Measurements from ENCODE around the gene ILK.

ILK gene

DNA sequence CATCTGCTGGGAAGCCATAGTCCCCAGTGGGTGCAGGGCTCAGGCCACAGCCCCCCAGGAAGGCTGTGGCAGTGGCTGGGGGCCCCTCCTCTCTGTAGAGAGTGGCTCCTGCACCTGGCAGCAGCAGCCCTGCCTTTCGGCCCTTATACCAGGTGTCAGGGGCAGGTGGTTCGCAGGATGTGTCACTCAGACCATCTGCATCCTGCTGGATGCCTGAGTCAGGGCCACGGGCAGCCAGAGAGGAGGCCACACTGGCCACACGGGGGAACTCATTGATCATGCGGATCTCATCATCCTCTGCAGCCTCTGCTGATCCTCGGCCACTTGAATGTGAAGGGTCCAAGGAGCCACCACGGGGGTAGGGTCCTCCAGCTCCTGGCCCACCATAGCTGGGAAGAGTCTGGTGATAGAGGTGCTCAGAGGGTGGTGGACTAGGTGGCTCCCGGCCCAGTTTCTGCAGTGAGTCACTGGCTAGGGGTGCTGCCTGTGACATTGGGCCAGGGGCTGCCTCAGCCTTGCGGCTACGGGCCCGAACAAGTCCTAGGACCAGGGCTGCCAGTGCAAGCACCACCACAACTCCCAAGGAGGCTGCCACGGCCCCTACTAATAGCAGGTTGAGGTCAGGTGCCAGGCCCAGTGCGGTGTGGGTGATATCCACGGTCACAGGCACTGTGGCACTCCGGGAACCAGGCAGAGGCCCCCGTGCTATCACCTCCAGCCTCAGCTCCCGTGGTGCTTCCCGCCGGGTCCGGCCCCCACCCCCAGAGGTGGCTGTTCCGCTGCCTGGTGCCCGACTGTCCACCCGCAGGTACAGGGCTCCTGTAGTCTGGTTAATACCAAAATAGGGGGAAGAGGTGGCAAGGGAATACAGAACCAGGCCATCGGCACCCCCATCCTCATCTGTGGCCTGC is 18.9 kb downstream of the ILK start:
- DNase-seq: no peak

GRCh38 chr11:6623391-6624363 is 20.1 kb downstream of the ILK start:
- no peak for DNase-seq

- DNase-seq: no peak
Observed at GRCh38 chr11:6625156-6625831, 21.7 kb downstream of the ILK start.

- no peak for DNase-seq
Observed at GRCh38 chr11:6625832-6626420, 22.4 kb downstream of the ILK start.

DNA sequence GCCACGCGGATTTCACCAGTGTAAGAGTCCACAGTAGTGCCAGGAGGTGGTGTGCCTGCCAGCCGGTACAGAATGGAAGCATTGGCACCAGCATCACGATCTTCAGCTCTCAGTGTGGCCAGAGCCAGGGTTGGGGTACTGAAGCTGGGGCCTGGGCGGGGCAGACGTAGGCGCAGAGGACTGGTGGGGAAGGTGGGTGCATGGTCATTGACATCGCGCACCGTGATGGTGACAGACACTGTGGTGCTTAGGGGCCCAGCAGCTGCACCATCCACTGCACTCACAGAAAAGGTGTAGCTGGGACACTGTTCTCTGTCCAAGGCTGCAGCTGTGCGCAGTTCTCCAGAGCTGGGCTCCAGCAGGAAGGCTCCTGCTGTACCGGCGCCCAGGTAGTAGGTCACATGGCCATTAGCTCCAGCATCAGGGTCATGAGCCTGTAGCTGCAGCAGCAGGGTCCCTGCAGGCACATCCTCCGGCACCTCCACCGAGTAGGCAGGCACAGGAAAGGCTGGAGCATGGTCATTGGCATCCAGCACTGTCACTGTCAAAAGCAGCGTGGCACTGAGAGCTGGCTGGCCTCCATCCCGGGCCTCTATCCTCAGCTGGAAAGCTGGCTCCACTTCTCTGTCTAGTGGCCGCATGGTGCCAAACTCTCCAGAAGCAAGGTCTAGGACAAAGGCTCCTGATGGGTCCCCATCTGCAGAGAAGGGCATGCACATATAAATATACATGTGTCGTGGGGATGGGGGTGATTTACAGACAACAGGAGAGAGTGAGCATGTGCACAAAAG is 23.6 kb downstream of the ILK start:
- no peak for DNase-seq

- no peak for DNase-seq
Observed at GRCh38 chr11:6627762-6628241, 24.2 kb downstream of the ILK start.

GRCh38 chr11:6628526-6628925 is 25.0 kb downstream of the ILK start:
- DNase-seq: no peak

GRCh38 chr11:6629573-6629891 is 26.0 kb downstream of the ILK start:
- no peak for DNase-seq

DNA sequence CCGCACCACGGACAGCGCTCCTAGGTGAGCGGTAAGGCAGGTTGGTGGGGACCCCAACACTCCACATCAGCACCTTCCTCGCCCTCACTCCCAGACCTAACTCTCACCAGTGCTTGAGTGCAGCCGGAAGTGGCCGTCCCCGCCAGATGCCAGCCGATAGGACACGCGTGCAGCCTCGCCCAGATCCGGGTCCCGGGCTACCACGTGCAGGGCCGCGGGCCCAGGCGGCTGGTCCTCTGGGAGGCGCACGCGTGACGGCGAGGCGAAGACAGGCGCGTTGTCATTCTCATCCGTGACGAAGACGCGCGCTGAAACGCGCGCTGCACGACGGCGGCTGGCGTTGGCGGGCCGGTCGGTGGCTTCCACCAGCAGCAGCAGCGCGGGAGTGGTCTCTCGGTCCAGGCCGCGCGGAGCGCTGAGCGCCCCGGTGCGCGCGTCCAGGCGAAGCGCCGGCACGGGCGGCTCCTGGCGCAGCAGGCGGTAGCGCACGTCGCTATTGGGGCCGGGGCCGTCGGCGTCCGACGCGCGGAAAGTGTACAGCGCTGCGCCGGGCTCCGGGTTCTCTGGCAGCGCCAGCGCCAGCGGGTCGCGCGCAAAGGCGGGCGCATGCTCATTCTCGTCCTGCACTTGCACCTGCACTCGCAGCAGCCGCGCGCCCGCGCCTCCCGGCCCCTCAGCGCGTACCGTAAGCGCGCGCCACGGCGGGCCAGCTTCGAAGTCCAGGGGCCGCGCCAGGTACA is 26.5 kb downstream of the ILK start:
- peak; percentile 41 to 56 for DNase-seq

DNA sequence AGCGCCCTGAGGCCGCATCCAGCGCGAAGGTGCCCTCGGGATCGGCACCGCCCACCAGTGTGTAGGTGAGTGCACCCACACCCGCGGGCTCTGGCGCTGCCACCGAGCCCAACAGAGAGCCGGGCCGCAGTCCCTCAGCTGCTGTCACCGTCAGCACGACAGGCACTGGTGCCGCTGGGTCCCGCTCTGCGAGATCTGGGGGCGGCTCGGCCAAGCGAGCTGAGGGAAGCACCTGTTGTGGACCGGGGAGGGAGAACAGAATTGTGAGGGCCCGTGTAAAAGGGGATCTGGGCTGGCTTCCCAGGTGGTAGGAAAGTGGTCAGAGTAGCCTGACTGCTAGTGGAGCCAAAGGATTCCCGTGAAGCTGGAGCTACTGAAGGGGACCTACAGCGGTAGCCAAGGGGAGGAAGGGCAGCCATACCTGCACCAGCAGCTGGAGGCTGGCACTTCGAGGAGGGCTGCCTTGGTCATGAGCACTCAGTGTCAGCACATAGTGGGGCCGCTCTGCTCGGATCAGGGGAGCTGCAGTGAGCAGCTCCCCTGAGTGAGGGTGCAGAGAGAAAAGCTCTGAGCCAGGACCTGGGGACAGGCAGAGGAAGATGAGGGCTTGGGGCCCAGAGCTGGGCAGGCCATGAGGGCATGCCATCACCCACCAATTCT is 27.2 kb downstream of the ILK start:
- DNase-seq: no peak

- DNase-seq: no peak
Observed at GRCh38 chr11:6631361-6631890, 27.9 kb downstream of the ILK start.

GRCh38 chr11:6632116-6633073 is 28.8 kb downstream of the ILK start:
- no peak for DNase-seq

DNA sequence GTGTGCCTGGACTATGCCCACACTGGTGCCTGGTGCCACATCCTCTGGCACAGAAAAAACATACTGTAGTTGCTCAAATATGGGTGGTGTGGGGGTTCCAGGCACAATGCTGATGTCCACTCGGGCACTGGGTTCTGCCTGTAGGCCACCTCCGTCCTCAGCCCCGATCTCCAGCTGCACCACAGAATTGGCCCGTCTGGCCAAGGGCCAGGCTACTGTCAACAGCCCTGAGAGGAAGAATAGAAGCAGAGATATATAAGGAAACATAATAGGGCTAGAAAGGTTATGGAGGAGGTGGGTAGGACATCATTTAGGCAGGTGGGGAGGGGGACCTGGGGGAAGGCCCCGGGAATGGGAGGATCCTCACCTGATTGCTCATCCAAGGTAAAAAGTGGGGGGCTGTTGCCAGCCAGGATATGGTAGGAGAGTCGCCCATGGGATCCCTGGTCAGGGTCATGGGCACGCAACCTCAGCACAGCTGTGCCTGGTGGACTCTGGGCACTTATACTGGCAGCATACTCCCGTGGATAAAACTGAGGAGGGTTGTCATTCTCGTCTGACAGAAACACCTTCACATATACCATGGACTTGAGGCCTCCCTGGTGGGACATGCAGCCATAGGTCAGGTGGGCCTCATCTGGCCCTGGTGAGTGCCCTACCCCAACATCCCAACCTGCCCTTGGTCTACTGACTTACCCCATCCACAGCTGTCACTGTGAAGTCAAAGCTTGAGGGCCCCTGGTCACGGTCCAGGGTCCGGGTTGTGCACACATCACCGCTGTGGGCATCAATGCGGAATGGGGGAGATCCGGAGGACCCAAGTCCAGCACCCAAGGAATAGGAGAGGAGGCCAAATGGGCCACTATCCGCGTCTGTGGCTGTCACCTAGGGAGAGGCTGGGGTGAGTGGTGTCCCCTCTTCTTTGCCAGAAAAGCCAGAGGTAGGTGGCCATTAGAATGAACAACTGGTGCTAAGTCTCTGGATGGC is 30.1 kb downstream of the ILK start:
- no peak for DNase-seq

GRCh38 chr11:6634534-6634933 is 31.0 kb downstream of the ILK start:
- no peak for DNase-seq

DNA sequence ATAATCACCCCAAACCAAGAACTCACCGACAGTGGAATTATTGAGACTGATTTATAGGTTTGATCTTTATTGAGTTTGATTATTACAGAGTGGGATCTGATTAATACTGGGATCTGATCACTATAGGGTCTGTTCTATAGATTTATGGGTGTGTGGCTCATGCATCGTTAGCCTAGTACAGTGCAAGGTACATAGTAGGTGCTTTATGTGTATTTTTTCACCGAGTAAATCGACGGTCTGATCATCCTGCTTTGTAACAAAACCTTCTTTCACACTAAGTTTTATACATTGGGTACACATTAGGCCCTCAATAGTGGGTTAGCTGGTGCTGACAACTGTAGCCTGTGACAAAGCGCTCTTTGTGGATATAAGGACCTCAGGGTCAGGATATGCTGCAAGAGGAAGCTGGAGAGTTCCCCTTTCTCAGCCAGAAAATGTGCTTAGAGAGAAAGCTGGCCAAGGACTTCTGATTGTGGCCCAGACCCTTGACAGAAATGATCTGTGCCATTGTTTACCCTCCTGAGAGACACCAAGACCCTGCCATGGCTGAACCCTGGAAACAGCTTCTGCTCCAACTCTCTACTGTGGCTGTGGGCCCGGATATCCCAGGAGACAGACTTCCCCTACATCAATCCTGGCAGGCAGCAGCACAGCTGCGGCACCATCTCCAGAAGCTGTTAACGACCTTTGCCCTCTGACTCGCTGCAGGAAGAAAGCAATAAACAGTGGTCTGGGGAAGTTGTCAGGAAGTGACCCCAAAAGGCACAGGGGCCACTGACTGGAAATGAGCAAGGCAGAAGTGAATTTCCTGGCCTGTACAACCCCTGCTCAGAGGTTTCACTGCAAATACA is 31.7 kb downstream of the ILK start:
- no peak for DNase-seq

DNA sequence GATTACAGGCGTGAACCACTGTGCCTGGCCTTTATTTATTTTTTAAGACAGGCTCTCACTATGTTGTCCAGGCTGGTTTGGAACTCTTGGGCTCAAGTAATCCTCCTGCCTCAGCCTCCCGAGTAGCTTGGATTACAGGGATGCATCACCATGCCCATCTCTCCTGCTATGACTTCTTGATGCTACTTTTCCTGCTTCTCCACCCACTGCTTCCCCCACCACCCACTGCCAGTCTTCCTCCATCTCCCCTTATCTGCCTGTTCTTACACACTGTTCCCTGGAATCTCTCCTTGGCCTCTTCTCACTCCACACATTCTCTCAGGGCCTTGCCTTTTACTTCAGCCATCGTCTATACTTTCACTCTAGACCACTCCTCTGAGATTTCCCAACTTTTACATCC is 32.9 kb downstream of the ILK start:
- DNase-seq: no peak

GRCh38 chr11:6637871-6638270 is 34.3 kb downstream of the ILK start:
- no peak for DNase-seq
